Medulla oblongata (tissue), 1 donor: ENCODE results near the gene CAVIN3.

Source experiments
- DNase-seq: peaks from one replicate; pipeline ENCODE4 v3.0.0-alpha.2; 2015; ENCODE audit errors: extremely low spot score

CAVIN3 gene

DNA sequence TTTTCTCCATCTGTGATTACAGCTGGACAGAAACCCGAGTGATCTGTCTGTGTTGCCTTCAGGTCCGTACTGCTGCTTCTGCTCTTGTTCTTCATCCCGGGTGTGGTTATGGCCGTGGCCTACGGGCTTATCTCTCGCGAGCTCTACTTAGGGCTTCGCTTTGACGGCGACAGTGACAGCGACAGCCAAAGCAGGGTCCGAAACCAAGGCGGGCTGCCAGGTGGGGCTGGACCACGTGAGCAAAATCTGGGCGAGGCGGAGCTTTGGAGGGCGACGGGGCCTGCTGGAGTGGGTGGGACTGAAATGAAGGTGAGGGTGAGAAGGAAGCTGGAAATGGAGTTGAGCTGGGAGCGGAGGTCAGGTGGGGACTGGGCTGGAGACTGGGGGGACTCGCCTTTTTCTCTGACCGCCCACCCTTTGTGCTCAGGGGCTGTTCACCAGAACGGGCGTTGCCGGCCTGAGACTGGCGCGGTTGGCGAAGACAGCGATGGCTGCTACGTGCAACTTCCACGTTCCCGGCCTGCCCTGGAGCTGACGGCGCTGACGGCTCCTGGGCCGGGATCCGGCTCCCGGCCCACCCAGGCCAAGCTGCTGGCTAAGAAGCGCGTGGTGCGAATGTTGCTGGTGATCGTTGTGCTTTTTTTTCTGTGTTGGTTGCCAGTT lies 49.6 kb downstream of the CAVIN3 start:
- DNase-seq: no peak

DNA sequence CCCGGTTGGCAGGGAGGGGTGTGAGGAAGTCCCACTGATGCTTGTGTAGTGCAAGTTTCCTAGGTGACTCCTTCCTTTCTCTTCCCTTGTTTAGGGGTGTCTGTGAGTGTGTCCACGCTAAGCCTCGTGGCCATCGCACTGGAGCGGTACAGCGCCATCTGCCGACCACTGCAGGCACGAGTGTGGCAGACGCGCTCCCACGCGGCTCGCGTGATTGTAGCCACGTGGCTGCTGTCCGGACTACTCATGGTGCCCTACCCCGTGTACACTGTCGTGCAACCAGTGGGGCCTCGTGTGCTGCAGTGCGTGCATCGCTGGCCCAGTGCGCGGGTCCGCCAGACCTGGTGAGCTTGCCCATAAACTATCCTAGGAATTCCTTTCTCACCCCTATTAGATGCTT lies 50.3 kb downstream of the CAVIN3 start:
- no peak for DNase-seq
